Cardiac septum (tissue), 1 donor: ENCODE results near the gene AP5S1. TPM values are rescaled to one million over a fixed set of nuclear protein-coding genes. Genes with fewer than 3 reads are reported as not detected.
A peak's percentile ranks its signal among the peaks of the same experiment; 100 is the strongest.

Experiments used
- DNase-seq: peaks from one replicate; pipeline ENCODE4 v3.0.0-alpha.2; 2020; ENCODE audit warnings: low spot score
- intact Hi-C: fragments of 100-400 bp; cut with DNase I; formaldehyde crosslinking; loops from one replicate; pipeline ENCODE4 v1.14.0; 2022
- long read RNA-seq: library from polyadenylated mRNA; unstranded; transcript quantifications from one replicate; pipeline ENCODE4 v2.0.0, GENCODE V29; 2021
- total RNA-seq: library from RNA; stranded (reverse); fragmentation: NEBNext Ultra II Directional; extraction: Animal tissue kit (Norgen Biotek cat#: 25700); gene quantifications from one replicate; pipeline ENCODE4 v1.2.1, GENCODE V29; 2021
- donor health status: DM: no; HTN: no; CAD: no.

AP5S1 gene
- total RNA-seq = 12.5 TPM
- long read RNA-seq, full-length matches to known transcripts = 11 of 15 reads
- long read RNA-seq, partial matches to known transcripts = 2 of 15 reads
- long read RNA-seq, other reads (novel, unspliced or antisense) = 2 of 15 reads

GRCh38 chr20:3820048-3820900 lies at the start of gene AP5S1:
AP5S1 (plus strand) TSS chr20:3820547; CDS start chr20:3822118, 1,571 bp downstream.
- intact Hi-C loops = no loop called here
- DNase-seq = peak; percentile 99

- no peak for DNase-seq
- intact Hi-C loops = no loop called here
Measured at GRCh38 chr20:3771552-3772058, 48.7 kb upstream of the AP5S1 start.

GRCh38 chr20:3775457-3776108 lies 44.8 kb upstream of the AP5S1 start:
- intact Hi-C loops = no loop called here
- DNase-seq = no peak

- intact Hi-C loops = no loop called here
- no peak for DNase-seq
Measured at GRCh38 chr20:3777381-3777715, 43.0 kb upstream of the AP5S1 start.

GRCh38 chr20:3777716-3778629 lies 42.4 kb upstream of the AP5S1 start:
- DNase-seq = peak; percentile 90
- intact Hi-C loops = no loop called here

- no peak for DNase-seq
- intact Hi-C loops = no loop called here
Measured at GRCh38 chr20:3778976-3779375, 41.4 kb upstream of the AP5S1 start.

GRCh38 chr20:3781153-3781910 lies 39.0 kb upstream of the AP5S1 start, which contains the start of gene SPEF1:
SPEF1 (minus strand) TSS chr20:3781448; CDS start chr20:3781287, 161 bp downstream.
- intact Hi-C loops = loop anchor here (5.0 to 10.0 kb wide), 3 partner anchors 64 to 293 kb away; partner anchors contain the start of gene RNF24
- DNase-seq = no peak

GRCh38 chr20:3782597-3782996 lies 37.8 kb upstream of the AP5S1 start:
- no peak for DNase-seq
- intact Hi-C loops = loop anchor here (5.0 to 10.0 kb wide), 3 partner anchors 65 to 292 kb away; partner anchors contain the start of gene RNF24

- intact Hi-C loops = loop anchor here (5.0 to 10.0 kb wide), 3 partner anchors 66 to 292 kb away; partner anchors contain the start of gene RNF24
- DNase-seq = no peak
Measured at GRCh38 chr20:3783068-3783489, 37.3 kb upstream of the AP5S1 start.

GRCh38 chr20:3783511-3784195 lies 36.7 kb upstream of the AP5S1 start:
- DNase-seq = no peak
- intact Hi-C loops = loop anchor here (5.0 to 10.0 kb wide), 3 partner anchors 66 to 291 kb away; partner anchors contain the start of gene RNF24

GRCh38 chr20:3784216-3784853 lies 36.0 kb upstream of the AP5S1 start:
- DNase-seq = no peak
- intact Hi-C loops = loop anchor here (5.0 to 10.0 kb wide), 3 partner anchors 67 to 290 kb away; partner anchors contain the start of gene RNF24

- no peak for DNase-seq
- intact Hi-C loops = loop anchor here (5.0 to 10.0 kb wide), 3 partner anchors 68 to 290 kb away; partner anchors contain the start of gene RNF24
Measured at GRCh38 chr20:3784863-3785239, 35.5 kb upstream of the AP5S1 start.

- DNase-seq = no peak
- intact Hi-C loops = loop anchor here (10.0 kb wide), 2 partner anchors 229 to 289 kb away; partner anchors contain the start of gene RNF24
Measured at GRCh38 chr20:3785240-3786125, 34.9 kb upstream of the AP5S1 start.

- intact Hi-C loops = loop anchor here (10.0 kb wide), 2 partner anchors 229 to 289 kb away; partner anchors contain the start of gene RNF24
- no peak for DNase-seq
Measured at GRCh38 chr20:3786126-3786484, 34.2 kb upstream of the AP5S1 start.

GRCh38 chr20:3786665-3787323 lies 33.6 kb upstream of the AP5S1 start, which contains the start of gene CENPB:
CENPB (minus strand) TSS chr20:3786740; CDS start chr20:3786483, 257 bp downstream.
- intact Hi-C loops = loop anchor here (1.0 to 10.0 kb wide), 3 partner anchors 32 to 288 kb away; partner anchors contain the start of gene RNF24

More at GRCh38 chr20:3786665-3787323, 33.6 kb upstream of the AP5S1 start, which contains the start of gene CENPB:
- peak; percentile 94 for DNase-seq
